D721Med (cell line): Measurements from ENCODE around the gene NR2C1.

ENCODE experiments used
- DNase-seq: peaks from one replicate; pipeline ENCODE4 v3.0.0; 2011; ENCODE audit warnings: low spot score; ENCODE audit not compliant: insufficient read length
- FAIRE-seq: peaks from 2 replicates; lab custom pipeline; 2011; peaks lifted over from hg19 to GRCh38; lab: Jason Lieb, UNC
- CTCF ChIP-seq: IDR thresholded peaks from 2 replicates; pipeline ENCODE4 v1.5.1; 2012; ENCODE audit warnings: mild to moderate bottlenecking, control low read depth; ENCODE audit not compliant: insufficient read depth; ENCODE audit errors: missing control alignments

NR2C1 gene

GRCh38 chr12:95072900-95073697 is at the start of gene NR2C1:
TSS of gene NR2C1 (minus strand) at chr12:95073618. CDS start at chr12:95067384, 6,234 bp downstream.
- FAIRE-seq, result no peak
- TF ChIP-seq CTCF, result no peak
- DNase-seq, result peak; percentile 92

GRCh38 chr12:95118788-95119179 is 45.4 kb upstream of the NR2C1 start:
- FAIRE-seq (no peak), DNase-seq (no peak)
- no peak for TF ChIP-seq CTCF

GRCh38 chr12:95118138-95118787 is 44.8 kb upstream of the NR2C1 start:
- no peak for DNase-seq
- no peak for TF ChIP-seq CTCF
- no peak for FAIRE-seq

GRCh38 chr12:95117178-95117599 is 43.8 kb upstream of the NR2C1 start:
- DNase-seq (peak; percentile 14), FAIRE-seq (peak; percentile 92)
- peak; percentile 70 for TF ChIP-seq CTCF

- no peak for TF ChIP-seq CTCF
- no peak for FAIRE-seq
- no peak for DNase-seq
Measured at GRCh38 chr12:95116773-95117172, 43.4 kb upstream of the NR2C1 start.

- no peak for TF ChIP-seq CTCF
- DNase-seq (no peak), FAIRE-seq (no peak)
Measured at GRCh38 chr12:95116341-95116740, 42.9 kb upstream of the NR2C1 start.

- TF ChIP-seq CTCF, result no peak
- FAIRE-seq (no peak), DNase-seq (no peak)
Measured at GRCh38 chr12:95115641-95116040, 42.2 kb upstream of the NR2C1 start.
